Liver (tissue), 9 donors: ENCODE measurements around the gene FBLN1. TPM values are rescaled to one million over a fixed set of nuclear protein-coding genes. Genes with fewer than 3 reads are reported as not detected.

Experiments used
- DNase-seq: peaks from one replicate; pipeline ENCODE4 v3.0.0-alpha.2; 2017; ENCODE audit warnings: low spot score
- H3K27ac ChIP-seq, 2 donors: one replicate each; pipeline ENCODE4 v1.7.0; 2013; ENCODE audit warnings: inconsistent platforms in 2 of 2, low read length in 2 of 2, control low read depth in 1 of 2, low read depth in 1 of 2, mild to moderate bottlenecking in 1 of 2
- H3K27me3 ChIP-seq, 4 donors: one replicate each; pipeline versions ENCODE4 v1.6.1 to v1.7.0; 2013; ENCODE audit warnings: low read length in 3 of 4, inconsistent platforms in 1 of 4, mild to moderate bottlenecking in 1 of 4, moderate library complexity in 1 of 4; ENCODE audit not compliant: control insufficient read depth in 4 of 4, insufficient read depth in 4 of 4
- H3K36me3 ChIP-seq, 4 donors: one replicate each; pipeline versions ENCODE4 v1.6.1 to v1.7.0; 2013; ENCODE audit warnings: low read length in 3 of 4, mild to moderate bottlenecking in 3 of 4, low read depth in 1 of 4, moderate library complexity in 1 of 4; ENCODE audit not compliant: control insufficient read depth in 4 of 4, insufficient read depth in 3 of 4
- H3K4me1 ChIP-seq, 4 donors: one replicate each; pipeline versions ENCODE4 v1.6.1 to v1.7.0; 2013; ENCODE audit warnings: low read length in 3 of 4, mild to moderate bottlenecking in 3 of 4, moderate library complexity in 1 of 4; ENCODE audit not compliant: control insufficient read depth in 4 of 4, insufficient read depth in 4 of 4
- H3K4me3 ChIP-seq, 3 donors: one replicate each; pipeline versions ENCODE4 v1.6.1 to v1.7.0; 2013; ENCODE audit warnings: low read length in 3 of 3, control low read depth in 1 of 3, low read depth in 1 of 3, mild to moderate bottlenecking in 1 of 3
- H3K9ac ChIP-seq, 2 donors: one replicate each; pipeline ENCODE4 v1.7.0; 2013; ENCODE audit warnings: low read length in 2 of 2, mild to moderate bottlenecking in 2 of 2, moderate library complexity in 2 of 2, control low read depth in 1 of 2, low read depth in 1 of 2
- H3K9me3 ChIP-seq, 4 donors: one replicate each; pipeline versions ENCODE4 v1.6.1 to v1.7.0; 2013; ENCODE audit warnings: low read length in 3 of 4; ENCODE audit not compliant: control insufficient read depth in 4 of 4
- EGR1 ChIP-seq, 2 donors: IDR thresholded peaks; 2 replicates each; pipeline ENCODE4 v1.6.1; 2016 to 2018; ENCODE audit warnings: antibody characterized with exemption in 2 of 2, low read depth in 2 of 2
- FOXA1 ChIP-seq: IDR thresholded peaks from 2 replicates; pipeline ENCODE4 v1.6.1; 2016; ENCODE audit warnings: antibody characterized with exemption
- FOXA2 ChIP-seq: IDR thresholded peaks from 2 replicates; pipeline ENCODE4 v1.6.1; 2016; ENCODE audit warnings: antibody characterized with exemption
- HNF4A ChIP-seq, 2 donors: conservative IDR thresholded peaks; 2 replicates each; pipeline ENCODE4 v1.6.1; 2016; ENCODE audit warnings: antibody characterized with exemption in 2 of 2, mild to moderate bottlenecking in 2 of 2
- HNF4G ChIP-seq: IDR thresholded peaks from 2 replicates; pipeline ENCODE4 v1.6.1; 2016; ENCODE audit warnings: antibody characterized with exemption
- JUND ChIP-seq, 2 donors: IDR thresholded peaks; 2 replicates each; pipeline ENCODE4 v1.6.1; 2016; ENCODE audit warnings: antibody characterized with exemption in 2 of 2
- NR2F2 ChIP-seq: IDR thresholded peaks from 2 replicates; pipeline ENCODE4 v1.6.1; 2016; ENCODE audit warnings: antibody characterized with exemption
- RAD21 ChIP-seq, 2 donors: IDR thresholded peaks; 2 replicates each; pipeline ENCODE4 v1.6.1; 2016; ENCODE audit warnings: antibody characterized with exemption in 2 of 2, mild to moderate bottlenecking in 2 of 2
- RXRA ChIP-seq, 2 donors: IDR thresholded peaks; 2 replicates each; pipeline ENCODE4 v1.6.1; 2017 to 2018; ENCODE audit warnings: antibody characterized with exemption in 2 of 2, mild to moderate bottlenecking in 1 of 2
- SP1 ChIP-seq: IDR thresholded peaks from 2 replicates; pipeline ENCODE4 v1.6.1; 2018; ENCODE audit warnings: antibody characterized with exemption, mild to moderate bottlenecking
- TAF1 ChIP-seq: conservative IDR thresholded peaks from 2 replicates; pipeline ENCODE4 v1.6.1; 2016; ENCODE audit warnings: antibody characterized with exemption, mild to moderate bottlenecking
- YY1 ChIP-seq: IDR thresholded peaks from 2 replicates; pipeline ENCODE4 v1.6.1; 2016; ENCODE audit warnings: antibody characterized with exemption, mild to moderate bottlenecking
- WGBS: extraction: QIAGEN DNeasy Blood & Tissue Kit; methylation state at CpG from one replicate; pipeline ENCODE4 v1.1.7; 2013; 5-methylcytosine and 5-hydroxymethylcytosine counted together
- polyA plus RNA-seq, 2 donors: library from polyadenylated mRNA; stranded (reverse) in 1 of 2; unstranded in 1 of 2; fragments of 200-250 nt in 1 of 2; fragments of >200 nt in 1 of 2; fragmentation: Nextera tagmentation in 1 of 2; extraction: Ambion mirVana in 1 of 2; gene quantifications; one replicate each; pipeline versions ENCODE4 v1.2.1 to v1.2.3, GENCODE V29; 2013 to 2015
- total RNA-seq, 2 donors: library from RNA; depleted of rRNA; stranded (reverse); fragments of >200 nt; gene quantifications; one replicate each; pipeline ENCODE4 v1.2.3, GENCODE V29; 2014
- TF ChIP-seq, protein P1 (sequence below): IDR thresholded peaks from 2 replicates; pipeline ENCODE4 v1.6.1; 2016; ENCODE audit warnings: antibody characterized with exemption
- TF ChIP-seq, protein P2 (sequence below): IDR thresholded peaks from 2 replicates; pipeline ENCODE4 v1.6.1; 2016; ENCODE audit warnings: antibody characterized with exemption, mild to moderate bottlenecking
- TF ChIP-seq, protein P3 (sequence below): IDR thresholded peaks from 2 replicates; pipeline ENCODE4 v1.6.1; 2016; ENCODE audit warnings: antibody characterized with exemption
- TF ChIP-seq, protein P4 (sequence below): fragments of 150-350 bp; IDR thresholded peaks from 2 replicates; pipeline ENCODE4 v1.5.1; 2017; ENCODE audit warnings: improper control_type of control experiment, low read depth, low read length; ENCODE audit not compliant: missing input control
- TF ChIP-seq, protein P5 (sequence below): IDR thresholded peaks from 2 replicates; pipeline ENCODE4 v1.6.1; 2016; ENCODE audit warnings: antibody characterized with exemption
- donor health status: healthy.
- donor health status: healthy.
- donor health status: healthy.
- donor health status: healthy.
- donor health status: healthy.

Gene FBLN1
- total and polyA plus RNA-seq, 4 donors, result 2.2 to 9.3 (median 6.3) TPM

DNA sequence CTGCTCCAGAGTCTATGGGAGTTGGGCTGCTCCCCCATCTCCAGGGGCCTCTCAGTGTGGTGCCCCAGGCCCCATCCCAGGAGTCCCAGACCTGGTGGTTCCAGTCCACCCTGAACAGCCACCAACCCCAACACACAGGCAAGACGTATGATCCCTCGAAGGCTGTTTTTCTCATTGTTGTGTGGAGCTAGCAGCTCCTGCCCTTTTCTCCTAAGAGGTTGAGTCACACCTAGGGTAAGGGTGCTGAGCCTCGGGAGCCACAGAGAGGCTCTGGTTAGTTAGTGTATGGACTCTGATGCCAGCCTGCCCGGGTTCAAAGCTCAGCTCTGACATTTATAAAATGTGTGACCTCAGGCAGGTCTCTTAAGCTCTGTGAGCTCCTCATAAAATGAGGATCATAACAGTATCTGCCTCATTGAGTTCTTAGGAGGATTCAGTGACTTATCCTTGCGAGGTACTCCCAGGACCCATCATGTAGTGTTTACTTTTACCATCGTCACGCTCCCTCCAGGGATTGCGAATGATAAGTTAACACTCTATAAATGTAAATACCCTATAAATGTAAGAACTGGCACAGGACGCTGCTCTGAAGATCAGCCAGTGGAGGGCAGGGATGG, 47.2 kb downstream of the FBLN1 start (continued):
- TF ChIP-seq YY1, result no peak
- TF ChIP-seq, protein P1, sequence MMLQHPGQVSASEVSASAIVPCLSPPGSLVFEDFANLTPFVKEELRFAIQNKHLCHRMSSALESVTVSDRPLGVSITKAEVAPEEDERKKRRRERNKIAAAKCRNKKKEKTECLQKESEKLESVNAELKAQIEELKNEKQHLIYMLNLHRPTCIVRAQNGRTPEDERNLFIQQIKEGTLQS, result no peak

DNA sequence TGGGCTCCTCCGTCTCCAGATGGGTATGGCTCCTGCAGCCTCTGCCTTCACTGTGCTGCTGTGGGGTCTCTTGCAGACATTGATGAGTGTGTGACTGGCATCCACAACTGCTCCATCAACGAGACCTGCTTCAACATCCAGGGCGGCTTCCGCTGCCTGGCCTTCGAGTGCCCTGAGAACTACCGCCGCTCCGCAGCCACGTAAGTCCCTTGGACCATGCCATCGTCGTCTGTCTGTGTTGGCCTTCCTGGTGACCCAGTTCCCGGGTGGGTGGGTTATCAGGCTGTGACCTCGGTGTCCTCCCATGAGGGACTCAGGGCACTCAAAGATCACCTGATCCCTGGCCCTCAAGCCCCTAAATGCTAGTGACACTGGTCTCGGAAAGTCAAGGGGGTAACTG, 47.7 kb downstream of the FBLN1 start:
- Histone ChIP-seq H3K27me3 (no peaks in the 10 kb centered on the region), H3K36me3 (no peaks in the 10 kb centered on the region), H3K4me3 (no peak overlapping the region), H3K9me3 (no peaks in the 10 kb centered on the region), H3K9ac (no peak overlapping the region), H3K27ac (no peak overlapping the region), H3K4me1 (peaks cover 0 to 7% (median 3%) of the 10 kb centered on the region in 4 donors)
- DNase-seq, result no peak
- WGBS, result 93% methylated on average over 14 of the region's 14 CpGs
- TF ChIP-seq RAD21 (IDR thresholded peaks at IDR 0.05), result no peak
- TF ChIP-seq, protein P2, sequence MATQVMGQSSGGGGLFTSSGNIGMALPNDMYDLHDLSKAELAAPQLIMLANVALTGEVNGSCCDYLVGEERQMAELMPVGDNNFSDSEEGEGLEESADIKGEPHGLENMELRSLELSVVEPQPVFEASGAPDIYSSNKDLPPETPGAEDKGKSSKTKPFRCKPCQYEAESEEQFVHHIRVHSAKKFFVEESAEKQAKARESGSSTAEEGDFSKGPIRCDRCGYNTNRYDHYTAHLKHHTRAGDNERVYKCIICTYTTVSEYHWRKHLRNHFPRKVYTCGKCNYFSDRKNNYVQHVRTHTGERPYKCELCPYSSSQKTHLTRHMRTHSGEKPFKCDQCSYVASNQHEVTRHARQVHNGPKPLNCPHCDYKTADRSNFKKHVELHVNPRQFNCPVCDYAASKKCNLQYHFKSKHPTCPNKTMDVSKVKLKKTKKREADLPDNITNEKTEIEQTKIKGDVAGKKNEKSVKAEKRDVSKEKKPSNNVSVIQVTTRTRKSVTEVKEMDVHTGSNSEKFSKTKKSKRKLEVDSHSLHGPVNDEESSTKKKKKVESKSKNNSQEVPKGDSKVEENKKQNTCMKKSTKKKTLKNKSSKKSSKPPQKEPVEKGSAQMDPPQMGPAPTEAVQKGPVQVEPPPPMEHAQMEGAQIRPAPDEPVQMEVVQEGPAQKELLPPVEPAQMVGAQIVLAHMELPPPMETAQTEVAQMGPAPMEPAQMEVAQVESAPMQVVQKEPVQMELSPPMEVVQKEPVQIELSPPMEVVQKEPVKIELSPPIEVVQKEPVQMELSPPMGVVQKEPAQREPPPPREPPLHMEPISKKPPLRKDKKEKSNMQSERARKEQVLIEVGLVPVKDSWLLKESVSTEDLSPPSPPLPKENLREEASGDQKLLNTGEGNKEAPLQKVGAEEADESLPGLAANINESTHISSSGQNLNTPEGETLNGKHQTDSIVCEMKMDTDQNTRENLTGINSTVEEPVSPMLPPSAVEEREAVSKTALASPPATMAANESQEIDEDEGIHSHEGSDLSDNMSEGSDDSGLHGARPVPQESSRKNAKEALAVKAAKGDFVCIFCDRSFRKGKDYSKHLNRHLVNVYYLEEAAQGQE, result no peak
- no peak for TF ChIP-seq YY1
- TF ChIP-seq, protein P3, sequence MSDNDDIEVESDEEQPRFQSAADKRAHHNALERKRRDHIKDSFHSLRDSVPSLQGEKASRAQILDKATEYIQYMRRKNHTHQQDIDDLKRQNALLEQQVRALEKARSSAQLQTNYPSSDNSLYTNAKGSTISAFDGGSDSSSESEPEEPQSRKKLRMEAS, result no peak
- TF ChIP-seq FOXA1, result no peak
- TF ChIP-seq EGR1 (IDR thresholded peaks at IDR 0.05; ENCODE audit: low read depth in 2 of 2), result no peak
- no peak for TF ChIP-seq HNF4A (conservative IDR thresholded peaks at IDR 0.05)
- no peak for TF ChIP-seq RXRA (IDR thresholded peaks at IDR 0.05)
- no peak for TF ChIP-seq JUND (IDR thresholded peaks at IDR 0.05)
- TF ChIP-seq NR2F2, result no peak
- TF ChIP-seq, protein P4, sequence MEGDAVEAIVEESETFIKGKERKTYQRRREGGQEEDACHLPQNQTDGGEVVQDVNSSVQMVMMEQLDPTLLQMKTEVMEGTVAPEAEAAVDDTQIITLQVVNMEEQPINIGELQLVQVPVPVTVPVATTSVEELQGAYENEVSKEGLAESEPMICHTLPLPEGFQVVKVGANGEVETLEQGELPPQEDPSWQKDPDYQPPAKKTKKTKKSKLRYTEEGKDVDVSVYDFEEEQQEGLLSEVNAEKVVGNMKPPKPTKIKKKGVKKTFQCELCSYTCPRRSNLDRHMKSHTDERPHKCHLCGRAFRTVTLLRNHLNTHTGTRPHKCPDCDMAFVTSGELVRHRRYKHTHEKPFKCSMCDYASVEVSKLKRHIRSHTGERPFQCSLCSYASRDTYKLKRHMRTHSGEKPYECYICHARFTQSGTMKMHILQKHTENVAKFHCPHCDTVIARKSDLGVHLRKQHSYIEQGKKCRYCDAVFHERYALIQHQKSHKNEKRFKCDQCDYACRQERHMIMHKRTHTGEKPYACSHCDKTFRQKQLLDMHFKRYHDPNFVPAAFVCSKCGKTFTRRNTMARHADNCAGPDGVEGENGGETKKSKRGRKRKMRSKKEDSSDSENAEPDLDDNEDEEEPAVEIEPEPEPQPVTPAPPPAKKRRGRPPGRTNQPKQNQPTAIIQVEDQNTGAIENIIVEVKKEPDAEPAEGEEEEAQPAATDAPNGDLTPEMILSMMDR, result no peak
- TF ChIP-seq, protein P1, result no peak
- no peak for TF ChIP-seq TAF1
- no peak for TF ChIP-seq FOXA2
- no peak for TF ChIP-seq HNF4G
- TF ChIP-seq, protein P5, sequence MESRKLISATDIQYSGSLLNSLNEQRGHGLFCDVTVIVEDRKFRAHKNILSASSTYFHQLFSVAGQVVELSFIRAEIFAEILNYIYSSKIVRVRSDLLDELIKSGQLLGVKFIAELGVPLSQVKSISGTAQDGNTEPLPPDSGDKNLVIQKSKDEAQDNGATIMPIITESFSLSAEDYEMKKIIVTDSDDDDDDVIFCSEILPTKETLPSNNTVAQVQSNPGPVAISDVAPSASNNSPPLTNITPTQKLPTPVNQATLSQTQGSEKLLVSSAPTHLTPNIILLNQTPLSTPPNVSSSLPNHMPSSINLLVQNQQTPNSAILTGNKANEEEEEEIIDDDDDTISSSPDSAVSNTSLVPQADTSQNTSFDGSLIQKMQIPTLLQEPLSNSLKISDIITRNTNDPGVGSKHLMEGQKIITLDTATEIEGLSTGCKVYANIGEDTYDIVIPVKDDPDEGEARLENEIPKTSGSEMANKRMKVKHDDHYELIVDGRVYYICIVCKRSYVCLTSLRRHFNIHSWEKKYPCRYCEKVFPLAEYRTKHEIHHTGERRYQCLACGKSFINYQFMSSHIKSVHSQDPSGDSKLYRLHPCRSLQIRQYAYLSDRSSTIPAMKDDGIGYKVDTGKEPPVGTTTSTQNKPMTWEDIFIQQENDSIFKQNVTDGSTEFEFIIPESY, result no peak
- TF ChIP-seq SP1, result no peak
